T47D (cell line): ENCODE results near the gene HSF2BP.
"Not testable (repeated sequence)": the region's sequence is repeated elsewhere in the genome, so short reads cannot be mapped to it uniquely, and the experiment has no call there.

ENCODE experiments used
- DNase-seq, 2 experiments: peaks; one replicate each; pipeline versions ENCODE4 v3.0.0 to v3.0.0-alpha.2; 2011 to 2012; ENCODE audit warnings: low read depth in 1 of 2, low spot score in 1 of 2
- JUND ChIP-seq: IDR thresholded peaks from 2 replicates; pipeline ENCODE4 v1.6.1; 2012; ENCODE audit warnings: low read depth
- in situ Hi-C: cut with HindIII; loops from 2 replicates; pipeline ENCODE4 v1.10.0; 2016; ENCODE audit warnings: low sequenced_read_pairs, low pct_unique_long_range_greater_than_20kb

Gene HSF2BP

DNA sequence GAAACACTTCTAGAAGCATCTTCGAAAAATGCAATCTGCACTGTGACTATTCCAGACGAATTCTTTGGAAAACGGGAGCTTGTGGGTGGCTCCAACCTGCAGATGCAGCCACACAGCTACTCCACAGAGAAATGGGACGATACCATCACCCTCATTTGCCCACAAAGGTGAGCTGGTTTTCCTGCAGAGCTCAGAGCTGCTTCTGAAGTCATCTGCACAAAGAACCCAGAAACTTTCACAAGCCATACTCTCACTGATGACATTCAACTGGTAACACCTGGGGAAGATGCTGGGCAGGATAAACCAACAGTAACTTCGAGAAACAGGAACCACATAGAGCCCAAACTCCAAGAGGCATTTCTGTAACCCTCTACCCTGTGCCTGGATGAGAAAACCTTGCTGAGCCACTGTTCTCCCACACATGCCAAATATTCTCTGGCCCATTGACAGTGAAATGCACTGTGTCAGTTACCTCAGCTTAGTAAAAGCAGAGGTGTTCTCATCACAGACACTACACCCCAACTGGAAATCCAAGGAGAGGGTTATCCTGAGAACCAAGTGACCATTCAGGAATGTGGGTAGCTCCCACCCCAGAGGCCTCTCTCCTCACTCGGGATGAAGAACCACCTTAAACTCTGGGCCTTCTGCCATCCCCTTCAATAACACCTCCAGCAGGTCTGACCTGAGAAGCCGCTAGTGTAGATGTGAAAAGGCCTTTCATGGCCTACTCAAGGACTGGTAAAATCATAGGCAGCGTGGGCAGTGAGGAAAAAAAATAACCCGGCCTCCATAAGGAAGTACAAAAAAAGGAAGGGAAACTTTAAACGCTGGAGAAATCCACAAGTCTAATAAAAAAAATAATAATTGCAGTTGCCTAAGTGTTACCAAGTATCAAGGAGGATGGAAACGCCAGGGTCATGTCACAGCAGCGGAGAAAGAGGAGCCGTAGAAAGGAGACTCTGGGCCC lies 56.7 kb downstream of the HSF2BP start:
- no peak for TF ChIP-seq JUND
- in situ Hi-C loops, result no loop called here
- no peak for DNase-seq

DNA sequence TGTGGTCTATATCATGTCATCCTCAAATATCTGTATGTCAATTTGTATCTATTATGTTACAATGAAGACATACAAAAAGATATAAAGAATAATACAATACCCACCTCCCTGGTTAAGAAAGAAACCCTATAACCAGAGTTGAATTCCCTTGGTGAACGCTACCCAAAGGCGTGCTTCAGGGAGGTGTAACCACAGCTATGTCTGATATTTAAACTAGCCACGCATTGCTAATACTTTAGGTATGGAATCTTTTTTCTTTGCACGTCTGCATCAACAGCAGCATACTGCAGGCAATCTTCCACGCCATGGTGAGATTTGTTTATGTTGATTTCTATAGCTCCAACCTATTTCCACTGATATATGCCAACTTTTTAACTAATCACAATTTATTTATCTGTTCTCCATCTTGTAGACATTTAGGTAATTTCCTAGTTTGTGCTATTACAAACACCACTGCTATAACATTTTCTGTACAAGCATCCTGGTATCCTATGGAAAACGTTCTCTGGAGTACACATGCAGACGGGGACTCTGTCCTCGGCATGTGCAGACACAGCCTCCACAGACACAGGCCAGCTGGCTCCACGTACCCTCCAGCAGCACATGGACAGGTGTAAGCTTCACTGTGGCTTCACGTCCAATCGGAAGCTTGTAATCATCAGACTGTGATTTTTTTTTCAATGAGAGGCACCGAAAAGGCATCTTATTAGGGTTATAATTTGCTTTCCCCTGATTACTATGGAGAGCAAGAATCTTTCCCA lies 58.5 kb downstream of the HSF2BP start:
- in situ Hi-C loops, result no loop called here
- no peak for TF ChIP-seq JUND
- peak in 1 of 2 experiments; percentile 40 for DNase-seq

DNA sequence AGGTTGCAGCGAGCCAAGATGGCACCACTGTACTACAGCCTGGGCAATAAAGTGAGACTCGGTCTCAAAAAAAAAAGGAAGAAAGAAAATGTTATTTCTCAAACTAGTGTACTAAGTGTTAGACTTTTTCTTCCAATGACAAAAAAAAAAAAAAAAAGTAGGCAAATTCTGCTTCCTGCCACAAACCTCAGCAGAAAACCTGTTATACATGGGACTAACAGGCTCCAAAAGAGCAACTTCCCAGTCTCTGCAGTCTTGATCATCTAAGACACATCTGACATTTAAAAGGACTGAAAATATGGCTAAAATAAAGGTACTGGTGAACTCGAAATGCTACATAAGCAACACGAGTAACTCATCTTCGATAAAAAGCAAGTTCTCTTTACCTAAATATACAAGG lies 59.6 kb downstream of the HSF2BP start:
- DNase-seq, result no peak
- in situ Hi-C loops, result no loop called here
- no peak for TF ChIP-seq JUND

DNA sequence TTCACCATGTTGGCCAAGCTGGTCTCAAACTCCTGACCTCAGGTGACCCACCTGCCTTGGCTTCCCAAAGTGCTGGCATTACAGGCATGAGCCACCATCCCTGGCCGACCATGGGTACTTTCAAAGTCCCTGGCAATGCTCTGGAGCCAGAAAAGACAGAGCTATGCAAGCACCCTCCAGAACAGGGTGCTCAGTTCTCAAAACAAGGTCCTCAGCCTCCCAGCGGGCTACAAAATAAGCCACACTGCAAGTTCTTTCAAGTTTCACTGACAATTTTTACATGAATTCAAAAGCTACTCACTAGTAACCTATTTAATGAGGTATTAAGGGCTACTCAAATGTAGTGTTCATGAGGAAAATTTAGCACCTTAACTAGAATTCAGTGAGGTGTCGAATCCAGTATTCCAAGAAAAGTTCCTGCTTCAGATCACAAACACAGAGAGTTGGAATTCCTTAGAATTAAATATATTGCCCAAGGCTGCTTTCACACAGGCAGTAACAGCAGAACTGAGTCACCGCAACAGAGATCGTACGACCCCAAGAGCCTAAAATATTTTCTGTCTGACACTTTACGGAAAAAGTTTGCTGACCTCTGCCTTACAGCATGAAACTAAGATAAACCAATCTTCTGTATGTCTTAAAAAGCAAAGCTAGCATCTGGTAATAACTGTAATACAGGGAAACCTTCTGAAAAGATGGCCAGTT lies 60.7 kb downstream of the HSF2BP start:
- no peak for DNase-seq
- in situ Hi-C loops, result no loop called here
- TF ChIP-seq JUND, result no peak

DNA sequence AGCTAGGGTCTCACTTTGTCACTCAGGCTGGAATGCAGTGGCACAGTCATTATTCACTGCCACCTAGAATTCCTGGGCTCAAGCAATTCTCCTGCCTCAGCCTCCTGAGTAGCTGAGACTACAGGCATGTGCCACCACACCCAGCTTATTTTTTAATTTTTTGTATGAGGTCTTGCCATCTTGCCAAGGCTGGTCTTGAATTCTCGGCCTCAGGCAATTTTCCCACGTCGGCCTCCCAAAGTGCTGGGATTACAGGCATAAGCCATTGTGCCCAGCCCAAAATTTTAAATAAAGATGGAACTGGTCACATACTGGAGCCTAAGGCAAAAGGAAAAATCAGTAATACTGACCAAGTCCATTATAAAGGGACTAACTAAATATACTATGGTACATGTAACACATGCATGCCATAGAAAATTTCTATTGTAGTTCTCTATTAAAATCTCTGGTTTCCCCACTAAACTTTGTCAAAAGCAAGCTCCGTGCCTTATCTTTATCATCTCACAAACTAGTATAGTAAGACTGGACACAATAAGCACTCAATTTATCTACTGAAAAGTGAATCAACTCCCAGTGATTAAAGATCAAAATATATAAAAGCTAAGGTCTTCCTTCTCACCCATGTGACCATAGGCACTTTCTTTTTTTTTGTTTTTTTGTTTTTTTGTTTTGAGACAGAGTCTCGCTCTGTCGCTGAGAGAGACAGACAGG lies 61.6 kb downstream of the HSF2BP start:
- no peak for TF ChIP-seq JUND
- in situ Hi-C loops, result no loop called here
- DNase-seq, result no peak

DNA sequence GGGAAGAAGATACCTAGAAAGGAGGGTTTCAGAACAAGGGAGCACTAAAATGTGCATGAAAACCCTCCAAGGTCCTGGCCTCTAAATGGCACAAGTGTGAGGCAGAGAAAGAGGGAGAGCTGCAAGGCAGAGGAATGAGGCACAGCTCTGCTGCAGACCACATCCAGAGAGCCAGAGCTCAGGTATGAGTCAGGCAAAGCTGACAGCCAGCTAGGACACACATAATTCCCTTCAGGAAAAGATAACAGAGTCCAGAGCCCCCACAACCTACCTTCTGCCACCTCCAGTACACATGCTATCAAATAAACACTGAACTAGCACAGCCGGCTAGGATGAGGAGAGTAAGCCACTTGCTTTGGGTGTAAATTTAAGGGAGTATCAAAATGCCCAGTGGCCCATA lies 62.2 kb downstream of the HSF2BP start:
- no peak for TF ChIP-seq JUND
- DNase-seq, result no peak
- in situ Hi-C loops, result no loop called here

DNA sequence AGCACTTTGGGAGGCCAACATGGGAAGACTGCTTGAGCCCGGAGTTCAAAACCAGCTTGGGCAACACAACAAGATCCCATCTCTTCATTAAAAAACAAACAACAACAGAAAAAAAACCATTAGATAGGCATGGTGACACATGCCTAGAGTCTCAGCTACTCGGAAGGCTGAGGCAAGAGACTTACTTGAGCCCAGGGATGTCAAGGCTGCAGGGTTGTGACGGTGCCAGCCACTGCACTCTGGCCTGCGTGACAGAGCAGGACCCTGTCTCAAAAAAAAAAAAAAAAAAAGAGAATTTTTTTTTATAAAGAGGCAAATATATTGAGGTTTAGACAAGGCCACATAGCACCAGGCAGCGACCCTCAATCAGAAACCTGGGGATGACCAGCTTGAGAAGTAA lies 62.7 kb downstream of the HSF2BP start:
- TF ChIP-seq JUND, result no peak
- in situ Hi-C loops, result no loop called here

DNA sequence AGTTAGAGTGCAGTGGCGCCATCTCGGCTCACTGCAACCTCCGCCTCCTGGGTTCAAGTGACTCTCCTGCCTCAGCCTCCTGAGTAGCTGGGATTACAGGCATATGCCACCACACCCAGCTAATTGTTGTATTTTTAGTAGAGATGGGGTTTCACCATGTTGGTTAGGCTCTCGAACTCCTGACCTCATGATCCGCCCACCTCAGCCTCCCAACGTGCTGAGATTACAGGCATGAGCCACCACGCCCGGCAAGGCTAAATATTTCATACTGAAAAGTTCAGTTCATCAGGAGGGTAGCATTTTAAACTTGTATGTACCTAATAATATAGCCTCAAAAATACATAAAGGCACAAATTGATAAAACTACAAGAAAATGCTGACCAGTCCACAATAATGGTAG lies 63.5 kb downstream of the HSF2BP start:
- in situ Hi-C loops, DNase-seq: not testable (repeated sequence)

More for the DNA sequence above, 62.7 kb downstream of the HSF2BP start:
- no peak for DNase-seq

DNA sequence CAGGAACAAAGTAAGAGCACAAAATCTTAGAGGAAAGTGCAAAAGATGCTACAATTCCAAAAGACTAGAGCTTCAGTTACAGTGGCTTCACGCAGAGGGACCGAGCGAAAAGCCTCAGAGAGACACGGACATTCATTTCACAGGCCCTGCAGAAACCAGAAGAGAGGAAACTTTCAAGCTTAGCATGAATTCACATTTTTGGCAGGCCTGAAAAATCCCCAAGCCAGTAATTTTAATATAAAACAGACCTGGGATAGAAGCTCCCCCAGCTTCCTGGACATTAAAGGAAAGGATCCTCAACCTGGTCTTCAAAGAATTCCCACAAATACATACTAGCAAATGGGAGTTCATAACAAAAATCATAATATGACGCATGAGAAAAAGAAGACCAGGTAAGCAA lies 66.2 kb downstream of the HSF2BP start:
- no peak for DNase-seq
- no peak for TF ChIP-seq JUND
- in situ Hi-C loops, result no loop called here

DNA sequence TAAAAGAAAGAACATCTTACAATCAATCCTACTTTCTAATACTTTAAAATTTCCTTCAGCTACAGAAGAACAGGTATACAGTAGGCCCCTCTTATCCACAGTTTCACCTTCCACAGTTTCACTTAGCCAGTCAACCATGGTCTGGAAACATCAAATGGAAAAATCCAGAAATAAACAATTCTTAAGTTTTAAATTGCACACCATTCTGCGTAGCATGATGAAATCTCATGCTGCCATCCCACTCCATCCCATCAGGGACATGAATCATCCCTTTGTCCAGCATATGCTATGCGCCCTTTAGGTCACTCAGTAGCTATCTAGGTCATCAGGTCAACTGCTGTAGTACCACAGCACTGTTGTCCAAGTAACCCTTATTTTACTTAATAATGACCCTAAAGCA lies 67.7 kb downstream of the HSF2BP start:
- TF ChIP-seq JUND, result no peak
- no peak for DNase-seq
- in situ Hi-C loops, result no loop called here

DNA sequence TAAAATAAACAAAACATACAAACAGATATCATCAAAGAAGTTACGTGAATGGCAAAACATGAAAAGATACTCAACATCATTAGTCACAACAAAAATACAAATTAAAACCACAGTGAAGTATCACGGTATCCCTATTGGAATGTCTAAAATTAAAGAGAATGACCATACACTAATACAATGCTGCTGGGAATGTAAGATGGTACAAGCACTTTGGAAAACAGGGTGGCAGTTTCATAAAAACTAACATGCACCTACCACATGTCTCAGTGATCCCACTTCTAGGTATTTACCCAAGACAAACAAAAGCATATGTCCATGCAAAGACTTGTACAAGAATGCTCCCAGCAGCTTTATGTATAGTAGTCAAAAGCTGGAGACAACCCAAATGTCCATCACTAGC lies 69.1 kb downstream of the HSF2BP start:
- TF ChIP-seq JUND, result no peak
- in situ Hi-C loops, result no loop called here

DNA sequence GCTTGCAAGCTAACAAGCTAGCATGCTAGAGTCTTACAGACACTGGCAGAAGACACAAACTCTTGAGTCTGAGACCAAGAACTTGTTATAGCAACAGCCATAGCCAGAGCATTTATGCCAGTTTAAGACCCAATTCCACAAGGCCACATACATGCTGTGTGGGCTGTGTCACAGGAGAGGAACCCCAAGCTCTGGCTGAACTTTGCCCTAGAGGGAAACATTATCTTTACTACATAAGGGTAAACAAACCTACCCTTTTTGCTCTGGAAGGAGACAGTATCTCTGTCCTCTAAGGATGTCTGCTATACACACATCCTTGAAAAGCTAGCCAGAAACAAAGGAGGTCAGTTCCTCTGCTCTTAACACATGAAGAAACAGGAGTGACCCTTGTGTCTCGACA lies 70.3 kb downstream of the HSF2BP start:
- no peak for TF ChIP-seq JUND
- in situ Hi-C loops, result no loop called here

More for the DNA sequence above, 69.1 kb downstream of the HSF2BP start:
- DNase-seq, result peak in 1 of 2 experiments; percentile 48

More for the DNA sequence above, 70.3 kb downstream of the HSF2BP start:
- no peak for DNase-seq
